SK-N-SH (cell line): ENCODE data around the gene FOXR1. TPM values are rescaled to one million over a fixed set of nuclear protein-coding genes. Genes with fewer than 3 reads are reported as not detected.
"Not testable (repeated sequence)": the region's sequence is repeated elsewhere in the genome, so short reads cannot be mapped to it uniquely, and the experiment has no call there.

Experiments used
- CTCF ChIA-PET: fragments of 300-600, 350-600 bp; formaldehyde crosslinking; extraction: SDS; loops from one replicate; lab custom pipeline; 2021; lab: Yijun Ruan, JAX
- POLR2A ChIA-PET: fragments of 350-600 bp; sonication (Branson Sonifier 250); formaldehyde crosslinking; extraction: SDS; loops from one replicate; lab custom pipeline; 2020; ENCODE audit warnings: antibody characterized with exemption, inconsistent platforms; lab: Yijun Ruan, JAX
- DNase-seq: peaks from one replicate; pipeline ENCODE4 v3.0.0; 2012
- H2AFZ ChIP-seq: fragments of 200-600 bp; sonication (generic); 2 replicates; pipeline ENCODE4 v1.8.1; 2016; ENCODE audit warnings: antibody characterized with exemption, mild to moderate bottlenecking, low read depth
- H3F3A ChIP-seq: fragments of 200-600 bp; sonication (generic); replicated peaks from 2 replicates; pipeline ENCODE3; 2016; ENCODE audit warnings: antibody characterized with exemption, mild to moderate bottlenecking; ENCODE audit not compliant: insufficient read depth
- H3K27ac ChIP-seq, 2 experiments: fragments of 200-500 bp in 1 of 2; fragments of 200-600 bp in 1 of 2; sonication (Bioruptor generic) in 1 of 2; sonication (generic), shearing (Covaris generic) in 1 of 2; 2 replicates each; pipeline versions ENCODE4 v1.5.1 to v1.6.1; 2014 to 2016; ENCODE audit warnings: low read depth in 2 of 2, inconsistent platforms in 1 of 2, low read length in 1 of 2, mild to moderate bottlenecking in 1 of 2, mixed read lengths in 1 of 2
- H3K27me3 ChIP-seq: fragments of 200-600 bp; sonication (generic), shearing (Covaris generic); 2 replicates; pipeline ENCODE4 v1.6.1; 2016; ENCODE audit warnings: mixed run types; ENCODE audit not compliant: insufficient read depth
- H3K36me3 ChIP-seq, 2 experiments: fragments of 200-500 bp in 1 of 2; fragments of 200-600 bp in 1 of 2; sonication (Bioruptor generic) in 1 of 2; sonication (generic) in 1 of 2; replicated peaks in 1 of 2; 2 replicates each; pipeline versions ENCODE3 to v1.5.1; 2014 to 2016; ENCODE audit warnings: low read length in 1 of 2, mild to moderate bottlenecking in 1 of 2; ENCODE audit not compliant: insufficient read depth in 2 of 2, control insufficient read depth in 1 of 2
- H3K4me1 ChIP-seq, 2 experiments: fragments of 200-500 bp in 1 of 2; fragments of 200-600 bp in 1 of 2; sonication (Bioruptor generic) in 1 of 2; sonication (generic), shearing (Covaris generic) in 1 of 2; 2 replicates each; pipeline versions ENCODE4 v1.5.1 to v1.6.1; 2014 to 2016; ENCODE audit warnings: low read depth in 1 of 2, low read length in 1 of 2, mixed run types in 1 of 2; ENCODE audit not compliant: insufficient read depth in 2 of 2, control insufficient read depth in 1 of 2
- H3K4me2 ChIP-seq: fragments of 200-600 bp; sonication (generic), shearing (Covaris generic); 2 replicates; pipeline ENCODE4 v1.6.1; 2017; ENCODE audit warnings: mixed run types
- H3K4me3 ChIP-seq, 2 experiments: fragments of 200-500 bp in 1 of 2; fragments of 200-600 bp in 1 of 2; sonication (Bioruptor generic) in 1 of 2; sonication (generic), shearing (Covaris generic) in 1 of 2; 2 replicates each; pipeline versions ENCODE4 v1.5.1 to v1.8.1; 2014 to 2016; ENCODE audit warnings: low read depth in 2 of 2, inconsistent platforms in 1 of 2, low read length in 1 of 2, mild to moderate bottlenecking in 1 of 2, mixed read lengths in 1 of 2, moderate library complexity in 1 of 2
- H3K79me2 ChIP-seq: fragments of 200-600 bp; sonication (generic); 2 replicates; pipeline ENCODE4 v1.8.1; 2017; ENCODE audit warnings: mild to moderate bottlenecking; ENCODE audit not compliant: insufficient read depth
- H3K9ac ChIP-seq: fragments of 200-600 bp; sonication (generic); 2 replicates; pipeline ENCODE4 v1.6.1; 2017; ENCODE audit warnings: mixed run types
- H3K9me2 ChIP-seq: fragments of 200-600 bp; sonication (generic); 2 replicates; pipeline ENCODE4 v1.6.1; 2017; ENCODE audit warnings: mixed run types
- H3K9me3 ChIP-seq: fragments of 200-600 bp; sonication (generic); 2 replicates; pipeline ENCODE4 v1.6.1; 2017; ENCODE audit warnings: mixed run types, mild to moderate bottlenecking, moderate library complexity
- H4K20me1 ChIP-seq: fragments of 200-600 bp; sonication (generic); 2 replicates; pipeline ENCODE4 v1.6.1; 2017; ENCODE audit warnings: mild to moderate bottlenecking, mixed run types; ENCODE audit not compliant: insufficient read depth
- EZH2phosphoT487 ChIP-seq: fragments of 200-600 bp; sonication (generic); IDR thresholded peaks from 2 replicates; pipeline ENCODE4 v1.6.1; 2017; ENCODE audit warnings: low read depth, mixed run types, mild to moderate bottlenecking, antibody characterized with exemption, moderate library complexity, borderline replicate concordance
- FOSL2 ChIP-seq: IDR thresholded peaks from 2 replicates; pipeline ENCODE4 v1.4.0; 2012; ENCODE audit warnings: low read depth, mild to moderate bottlenecking, moderate library complexity, borderline replicate concordance
- FOXJ3 ChIP-seq: sonication (generic); formaldehyde crosslinking; IDR thresholded peaks from 2 replicates; pipeline ENCODE4 v1.5.1; 2020; ENCODE audit warnings: mild to moderate bottlenecking, missing genetic modification reagents
- FOXM1 ChIP-seq: IDR thresholded peaks from 2 replicates; pipeline ENCODE4 v1.4.0; 2012; ENCODE audit warnings: low read depth, mild to moderate bottlenecking
- NFIC ChIP-seq: IDR thresholded peaks from 2 replicates; pipeline ENCODE4 v1.4.0; 2012; ENCODE audit warnings: borderline replicate concordance
- NRF1 ChIP-seq: IDR thresholded peaks from 2 replicates; pipeline ENCODE4 v1.6.1; 2012; ENCODE audit warnings: low read depth, mild to moderate bottlenecking, low read length
- POLR2AphosphoS5 ChIP-seq: IDR thresholded peaks from 2 replicates; pipeline ENCODE4 v1.6.1; 2012; ENCODE audit warnings: low read depth, low read length
- RAD21 ChIP-seq: IDR thresholded peaks from 2 replicates; pipeline ENCODE4 v1.6.1; 2012; ENCODE audit warnings: mild to moderate bottlenecking, low read length
- RFX5 ChIP-seq: IDR thresholded peaks from 2 replicates; pipeline ENCODE4 v1.6.1; 2012; ENCODE audit warnings: mild to moderate bottlenecking, improper control_type of control experiment, low read length
- TEAD4 ChIP-seq: IDR thresholded peaks from 2 replicates; pipeline ENCODE4 v1.4.0; 2012; ENCODE audit warnings: mild to moderate bottlenecking, borderline replicate concordance; ENCODE audit not compliant: insufficient read depth
- YY1 ChIP-seq: IDR thresholded peaks from 2 replicates; pipeline ENCODE4 v1.4.0; 2012; ENCODE audit warnings: low read depth, mild to moderate bottlenecking
- WGBS: methylation state at CpG from one replicate; pipeline ENCODE4 v1.1.6; 2017; ENCODE audit warnings: low lambda C conversion rate; 5-methylcytosine and 5-hydroxymethylcytosine counted together
- polyA plus RNA-seq, 3 experiments: library from polyadenylated mRNA; depleted of rRNA; stranded (reverse); fragments of >200 nt; gene quantifications; 2 replicates each; pipeline ENCODE4 v1.2.3, GENCODE V29; 2012
- TF ChIP-seq, protein P1 (sequence below): IDR thresholded peaks from 2 replicates; pipeline ENCODE4 v1.4.0; 2012; ENCODE audit warnings: low read depth, borderline replicate concordance
- TF ChIP-seq, protein P2 (sequence below): fragments of 150-350 bp; IDR thresholded peaks from 2 replicates; pipeline ENCODE4 v1.6.1; 2017; ENCODE audit warnings: antibody characterized with exemption, low read length, low read depth, borderline replicate concordance
- TF ChIP-seq, protein P3 (sequence below): fragments of 200-600 bp; sonication (generic); IDR thresholded peaks from 2 replicates; pipeline ENCODE4 v1.6.1; 2017; ENCODE audit warnings: antibody characterized with exemption, mild to moderate bottlenecking, moderate library complexity

The FOXR1 gene
- polyA plus RNA-seq, 1 of the 3 experiments (the other 2 are of a cell fraction) = not detected

DNA sequence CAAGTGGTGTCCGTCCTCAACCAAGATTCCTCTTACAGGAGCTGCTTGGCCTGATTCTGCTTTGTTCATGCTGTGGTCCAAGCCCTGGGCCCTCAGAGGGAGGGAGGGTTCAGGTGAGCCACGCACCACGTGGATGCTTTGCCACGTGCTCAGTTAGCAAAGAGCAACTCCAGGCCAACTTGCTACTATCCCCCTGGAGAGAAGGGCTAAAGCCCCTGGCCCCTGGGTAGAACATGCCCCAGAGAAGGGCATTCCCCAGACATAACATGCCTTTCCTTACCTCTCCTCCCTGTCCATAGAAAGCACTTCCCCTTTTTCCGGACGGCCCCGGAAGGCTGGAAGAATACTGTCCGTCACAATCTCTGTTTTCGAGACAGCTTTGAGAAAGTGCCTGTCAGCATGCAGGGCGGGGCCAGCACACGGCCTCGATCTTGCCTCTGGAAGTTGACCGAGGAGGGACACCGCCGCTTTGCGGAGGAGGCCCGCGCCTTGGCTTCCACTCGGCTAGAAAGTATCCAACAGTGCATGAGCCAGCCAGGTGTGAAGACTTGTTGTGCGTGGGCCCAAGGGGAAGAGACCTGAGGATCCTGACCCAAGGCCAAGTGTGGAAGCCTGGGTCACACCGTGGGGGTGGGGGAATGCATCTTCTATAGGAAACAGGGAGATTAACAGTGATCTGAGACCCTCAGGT is 8.8 kb downstream of the FOXR1 start:
- H3K27me3 ChIP-seq = no peaks in the 10 kb centered on the region; the same call in 1 of the 2 replicates
- H3K36me3 ChIP-seq = no peaks in the 10 kb centered on the region
- H3K4me2 ChIP-seq = no peak overlapping the region
- no peaks in the 10 kb centered on the region for H3K4me1 ChIP-seq
- TF ChIP-seq, protein P1, sequence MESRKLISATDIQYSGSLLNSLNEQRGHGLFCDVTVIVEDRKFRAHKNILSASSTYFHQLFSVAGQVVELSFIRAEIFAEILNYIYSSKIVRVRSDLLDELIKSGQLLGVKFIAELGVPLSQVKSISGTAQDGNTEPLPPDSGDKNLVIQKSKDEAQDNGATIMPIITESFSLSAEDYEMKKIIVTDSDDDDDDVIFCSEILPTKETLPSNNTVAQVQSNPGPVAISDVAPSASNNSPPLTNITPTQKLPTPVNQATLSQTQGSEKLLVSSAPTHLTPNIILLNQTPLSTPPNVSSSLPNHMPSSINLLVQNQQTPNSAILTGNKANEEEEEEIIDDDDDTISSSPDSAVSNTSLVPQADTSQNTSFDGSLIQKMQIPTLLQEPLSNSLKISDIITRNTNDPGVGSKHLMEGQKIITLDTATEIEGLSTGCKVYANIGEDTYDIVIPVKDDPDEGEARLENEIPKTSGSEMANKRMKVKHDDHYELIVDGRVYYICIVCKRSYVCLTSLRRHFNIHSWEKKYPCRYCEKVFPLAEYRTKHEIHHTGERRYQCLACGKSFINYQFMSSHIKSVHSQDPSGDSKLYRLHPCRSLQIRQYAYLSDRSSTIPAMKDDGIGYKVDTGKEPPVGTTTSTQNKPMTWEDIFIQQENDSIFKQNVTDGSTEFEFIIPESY = no peak
- TF ChIP-seq RAD21 (no peak), NFIC (no peak), NRF1 (no peak), FOXM1 (no peak), RFX5 (no peak), FOXJ3 (CRISPR knock-in tag) (no peak), FOSL2 (no peak), TEAD4 (no peak), POLR2AphosphoS5 (no peak), EZH2phosphoT487 (no peak), YY1 (no peak)
- TF ChIP-seq, protein P2, sequence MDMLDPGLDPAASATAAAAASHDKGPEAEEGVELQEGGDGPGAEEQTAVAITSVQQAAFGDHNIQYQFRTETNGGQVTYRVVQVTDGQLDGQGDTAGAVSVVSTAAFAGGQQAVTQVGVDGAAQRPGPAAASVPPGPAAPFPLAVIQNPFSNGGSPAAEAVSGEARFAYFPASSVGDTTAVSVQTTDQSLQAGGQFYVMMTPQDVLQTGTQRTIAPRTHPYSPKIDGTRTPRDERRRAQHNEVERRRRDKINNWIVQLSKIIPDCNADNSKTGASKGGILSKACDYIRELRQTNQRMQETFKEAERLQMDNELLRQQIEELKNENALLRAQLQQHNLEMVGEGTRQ = no peak
- TF ChIP-seq, protein P3, sequence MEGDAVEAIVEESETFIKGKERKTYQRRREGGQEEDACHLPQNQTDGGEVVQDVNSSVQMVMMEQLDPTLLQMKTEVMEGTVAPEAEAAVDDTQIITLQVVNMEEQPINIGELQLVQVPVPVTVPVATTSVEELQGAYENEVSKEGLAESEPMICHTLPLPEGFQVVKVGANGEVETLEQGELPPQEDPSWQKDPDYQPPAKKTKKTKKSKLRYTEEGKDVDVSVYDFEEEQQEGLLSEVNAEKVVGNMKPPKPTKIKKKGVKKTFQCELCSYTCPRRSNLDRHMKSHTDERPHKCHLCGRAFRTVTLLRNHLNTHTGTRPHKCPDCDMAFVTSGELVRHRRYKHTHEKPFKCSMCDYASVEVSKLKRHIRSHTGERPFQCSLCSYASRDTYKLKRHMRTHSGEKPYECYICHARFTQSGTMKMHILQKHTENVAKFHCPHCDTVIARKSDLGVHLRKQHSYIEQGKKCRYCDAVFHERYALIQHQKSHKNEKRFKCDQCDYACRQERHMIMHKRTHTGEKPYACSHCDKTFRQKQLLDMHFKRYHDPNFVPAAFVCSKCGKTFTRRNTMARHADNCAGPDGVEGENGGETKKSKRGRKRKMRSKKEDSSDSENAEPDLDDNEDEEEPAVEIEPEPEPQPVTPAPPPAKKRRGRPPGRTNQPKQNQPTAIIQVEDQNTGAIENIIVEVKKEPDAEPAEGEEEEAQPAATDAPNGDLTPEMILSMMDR = no peak
- H3K9me2 ChIP-seq = no peaks in the 10 kb centered on the region
- H2AFZ ChIP-seq = no peak overlapping the region
- WGBS = 68% methylated on average over 11 of the region's 21 CpGs
- CTCF ChIA-PET = interaction anchor here (0.9 to 1.2 kb wide), 2 partner anchors 50 to 110 kb away, joined by 3 to 4 read pairs; no protein-coding TSS in a partner anchor
- POLR2A ChIA-PET = no interaction called here
- H3K27ac ChIP-seq = no peak overlapping the region
- H3K9ac ChIP-seq = no peak overlapping the region
- H3K9me3 ChIP-seq = no peaks in the 10 kb centered on the region
- H3F3A ChIP-seq = no peaks in the 10 kb centered on the region
- H4K20me1 ChIP-seq = no peaks in the 10 kb centered on the region
- no peaks in the 10 kb centered on the region for H3K79me2 ChIP-seq
- H3K4me3 ChIP-seq = no peak overlapping the region
- DNase-seq = no peak

DNA sequence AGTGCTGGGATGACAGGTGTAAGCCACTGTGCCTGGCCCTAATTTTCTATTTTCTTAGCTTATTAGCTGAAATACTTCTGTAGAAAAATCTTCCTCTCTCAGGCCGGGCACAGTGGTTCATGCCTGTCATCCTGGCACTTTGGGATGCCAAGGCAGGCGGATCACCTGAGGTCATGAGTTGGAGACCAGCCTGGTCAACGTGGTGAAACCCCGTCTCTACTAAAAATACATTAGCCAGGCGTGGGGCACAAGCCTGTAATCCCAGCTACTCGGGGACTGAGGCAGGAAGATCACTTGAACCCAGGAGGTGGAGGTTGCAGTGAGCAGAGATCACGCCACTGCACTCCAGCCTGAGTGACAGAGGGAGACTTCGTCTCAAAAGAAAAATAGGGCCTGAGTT is 12.8 kb downstream of the FOXR1 start:
- H4K20me1 ChIP-seq, H2AFZ ChIP-seq, H3K4me3 ChIP-seq, H3F3A ChIP-seq, H3K9ac ChIP-seq, H3K27me3 ChIP-seq, H3K9me2 ChIP-seq, CTCF ChIA-PET, H3K4me1 ChIP-seq, H3K27ac ChIP-seq, DNase-seq, POLR2A ChIA-PET, H3K79me2 ChIP-seq, H3K4me2 ChIP-seq, H3K9me3 ChIP-seq, H3K36me3 ChIP-seq: not testable (repeated sequence)
- WGBS = 84% methylated on average over 6 of the region's 8 CpGs
